K562 (cell line): ENCODE data around the gene LITAF. TPM values are rescaled to one million over a fixed set of nuclear protein-coding genes. Genes with fewer than 3 reads are reported as not detected.

Source experiments
- ATAC-seq: fragments of 200-7000 bp; cut with Tn5 transposase; 3 replicates; pipeline ENCODE4 v1.9.1; 2020; ENCODE audit warnings: moderate library complexity
- BruUV-seq: library from RNA; stranded (reverse); fragments of 400-500 nt; replicated peaks from 2 replicates; lab custom pipeline; 2021; lab: Mats Ljungman, UMichigan
- CTCF ChIA-PET: fragments of 300-600 bp; formaldehyde crosslinking; extraction: SDS; loops from one replicate; lab custom pipeline; 2021; ENCODE audit warnings: low intra/inter-chr PET ratio; lab: Yijun Ruan, JAX
- POLR2A ChIA-PET: fragments of 300-600, 350-650 bp; sonication (Branson Sonifier 250); formaldehyde crosslinking; extraction: SDS; loops from one replicate; lab custom pipeline; 2021; ENCODE audit warnings: antibody characterized with exemption, inconsistent platforms; lab: Yijun Ruan, JAX
- DNase-seq, 4 experiments: peaks; one replicate each; pipeline versions ENCODE4 v3.0.0 to v3.0.0-alpha.2; 2011 to 2018; ENCODE audit warnings: low spot score in 3 of 4, mixed read lengths in 3 of 4; ENCODE audit errors: extremely low read depth in 1 of 4
- FAIRE-seq: peaks from 2 replicates; lab custom pipeline; 2011; peaks lifted over from hg19 to GRCh38; lab: Jason Lieb, UNC
- H2AFZ ChIP-seq: 2 replicates; pipeline ENCODE4 v1.6.0; 2011; ENCODE audit warnings: low read depth, low read length, control low read depth, inconsistent platforms
- H3K27ac ChIP-seq: fragments of 200-600 bp; 3 replicates; pipeline ENCODE4 v1.8.0; 2011; ENCODE audit warnings: low read depth, mild to moderate bottlenecking, control low read depth, inconsistent platforms, low read length, moderate library complexity, mixed read lengths; ENCODE audit errors: extremely low read depth
- H3K27me3 ChIP-seq, 2 experiments: fragments of 300-600 bp in 1 of 2; 2 replicates in 1 of 2; 3 replicates in 1 of 2; pipeline versions ENCODE4 v1.6.0 to v1.8.0; 2011; ENCODE audit warnings: inconsistent platforms in 2 of 2, low read length in 2 of 2, mild to moderate bottlenecking in 1 of 2, mixed read lengths in 1 of 2, moderate library complexity in 1 of 2; ENCODE audit not compliant: control insufficient read depth in 2 of 2, insufficient read depth in 2 of 2
- H3K36me3 ChIP-seq: fragments of 300-600 bp; 3 replicates; pipeline ENCODE4 v1.8.0; 2011; ENCODE audit warnings: mild to moderate bottlenecking, low read length, inconsistent platforms; ENCODE audit not compliant: control insufficient read depth, insufficient read depth
- H3K4me1 ChIP-seq, 2 experiments: fragments of 200-600 bp in 1 of 2; replicated peaks in 1 of 2; 2 replicates in 1 of 2; 3 replicates in 1 of 2; pipeline versions ENCODE4 v1.5.1 to v1.8.0; 2011; ENCODE audit warnings: inconsistent platforms in 2 of 2, low read length in 2 of 2, mild to moderate bottlenecking in 1 of 2, mixed read lengths in 1 of 2, moderate library complexity in 1 of 2; ENCODE audit not compliant: control insufficient read depth in 2 of 2, insufficient read depth in 2 of 2
- H3K4me2 ChIP-seq: 2 replicates; pipeline ENCODE4 v1.6.1; 2011; ENCODE audit warnings: low read length, control low read depth, inconsistent platforms, mixed read lengths; ENCODE audit not compliant: insufficient read depth
- H3K4me3 ChIP-seq: fragments of 200-600 bp; sonication (generic), shearing (Covaris generic); 2 replicates; pipeline ENCODE4 v1.5.1; 2016; ENCODE audit warnings: control low read depth, inconsistent platforms
- H3K79me2 ChIP-seq: fragments of 200-600 bp; 3 replicates; pipeline ENCODE4 v1.8.0; 2011; ENCODE audit warnings: low read length, inconsistent platforms; ENCODE audit not compliant: control insufficient read depth, insufficient read depth
- H3K9ac ChIP-seq, 2 experiments: 2 replicates each; pipeline versions ENCODE4 v1.6.0 to v1.6.1; 2011; ENCODE audit warnings: low read depth in 2 of 2, low read length in 2 of 2, control low read depth in 1 of 2, inconsistent platforms in 1 of 2, mild to moderate bottlenecking in 1 of 2, mixed read lengths in 1 of 2; ENCODE audit not compliant: insufficient read depth in 1 of 2
- H3K9me1 ChIP-seq: one replicate; pipeline ENCODE4 v1.6.0; 2011; ENCODE audit warnings: inconsistent platforms, mild to moderate bottlenecking, low read length, moderate library complexity; ENCODE audit not compliant: control insufficient read depth, insufficient read depth
- H3K9me3 ChIP-seq: replicated peaks from 2 replicates; pipeline ENCODE4 v1.5.1; 2011; ENCODE audit warnings: low read depth, low read length, inconsistent platforms; ENCODE audit not compliant: control insufficient read depth, insufficient read depth
- H4K20me1 ChIP-seq: replicated peaks from 2 replicates; pipeline ENCODE4 v1.6.1; 2011; ENCODE audit warnings: low read length, inconsistent platforms, mixed read lengths; ENCODE audit not compliant: control insufficient read depth, insufficient read depth
- ARID1B ChIP-seq: fragments of 450-650 bp; IDR thresholded peaks from 2 replicates; pipeline ENCODE4 v1.6.1; 2016; ENCODE audit warnings: antibody characterized with exemption, mild to moderate bottlenecking, inconsistent platforms
- CBX1 ChIP-seq: sonication (generic); IDR thresholded peaks from 2 replicates; pipeline ENCODE4 v1.6.1; 2016; ENCODE audit warnings: antibody characterized with exemption, low read depth, mild to moderate bottlenecking
- CBX8 ChIP-seq: fragments of 200-600 bp; sonication (generic); IDR thresholded peaks from 2 replicates; pipeline ENCODE4 v1.6.1; 2012; ENCODE audit warnings: borderline replicate concordance, mixed run types, low read depth, mild to moderate bottlenecking, moderate library complexity, mixed read lengths, low read length, control low read depth, inconsistent platforms; ENCODE audit not compliant: poor library complexity, severe bottlenecking; ENCODE audit errors: extremely low read depth
- E2F3 ChIP-seq: fragments of 250-450 bp; sonication (Bioruptor Pico); IDR thresholded peaks from 2 replicates; pipeline ENCODE4 v1.4.0; 2020; ENCODE audit warnings: mild to moderate bottlenecking
- GABPA ChIP-seq: fragments of 200-800 bp; sonication (Bioruptor generic); conservative IDR thresholded peaks from 2 replicates; pipeline ENCODE4 v1.6.1; 2016; ENCODE audit warnings: low read depth, missing genetic modification characterization, missing compliant biosample characterization
- HDAC3 ChIP-seq: fragments of 450-650 bp; IDR thresholded peaks from 2 replicates; pipeline ENCODE4 v1.6.1; 2018; ENCODE audit warnings: borderline replicate concordance, mild to moderate bottlenecking, moderate library complexity; ENCODE audit not compliant: partially characterized antibody
- MAZ ChIP-seq, 2 experiments: fragments of 450-650 bp in 1 of 2; sonication (generic) in 1 of 2; formaldehyde crosslinking; IDR thresholded peaks in 1 of 2; conservative IDR thresholded peaks in 1 of 2; 2 replicates each; pipeline versions ENCODE4 v1.4.0 to v1.5.0; 2020; ENCODE audit warnings: mild to moderate bottlenecking in 1 of 2, missing genetic modification reagents in 1 of 2
- MYBL2 ChIP-seq, 2 experiments: fragments of 450-650 bp in 1 of 2; sonication (generic) in 1 of 2; formaldehyde crosslinking in 1 of 2; IDR thresholded peaks; 2 replicates each; pipeline versions ENCODE4 v1.6.1 to v1.8.1; 2017 to 2022; ENCODE audit warnings: borderline replicate concordance in 1 of 2, inconsistent platforms in 1 of 2, low read depth in 1 of 2, mild to moderate bottlenecking in 1 of 2, missing genetic modification reagents in 1 of 2, moderate library complexity in 1 of 2
- NCOA2 ChIP-seq, 2 experiments: fragments of 450-650 bp; IDR thresholded peaks; 2 replicates each; pipeline ENCODE4 v1.6.1; 2018; ENCODE audit warnings: mild to moderate bottlenecking in 2 of 2, moderate library complexity in 1 of 2; ENCODE audit not compliant: partially characterized antibody in 2 of 2
- RHOXF2B ChIP-seq: fragments of 250-450 bp; sonication (Bioruptor Pico); conservative IDR thresholded peaks from 2 replicates; pipeline ENCODE4 v1.5.1; 2021
- TAF7 ChIP-seq: fragments of 450-650 bp; IDR thresholded peaks from 2 replicates; pipeline ENCODE4 v1.6.1; 2016; ENCODE audit warnings: missing genetic modification characterization, missing compliant biosample characterization
- ZBED1 ChIP-seq: IDR thresholded peaks from 2 replicates; pipeline ENCODE4 v1.6.1; 2014
- ZNF121 ChIP-seq: sonication (generic); formaldehyde crosslinking; conservative IDR thresholded peaks from 2 replicates; pipeline ENCODE4 v1.8.0; 2022; ENCODE audit warnings: missing genetic modification reagents
- ZNF384 ChIP-seq: IDR thresholded peaks from 2 replicates; pipeline ENCODE4 v1.6.1; 2012; ENCODE audit warnings: low read depth, low read length, improper control_type of control experiment
- WGBS: fragments of 100-300 bp; shearing (Covaris generic); methylation state at CpG from one replicate; pipeline ENCODE4 v1.1.6; 2016; ENCODE audit warnings: low coverage, mixed read lengths; ENCODE audit not compliant: insufficient coverage; ENCODE audit errors: missing lambda C conversion rate; 5-methylcytosine and 5-hydroxymethylcytosine counted together
- in situ Hi-C: fragments of 300-500 bp; cut with MboI; formaldehyde crosslinking; loops from 4 replicates; pipeline ENCODE4 v1.15.0; 2018; ENCODE audit warnings: inconsistent platforms, mixed read lengths
- intact Hi-C: fragments of 100-400 bp; cut with micrococcal nuclease; formaldehyde crosslinking; loops from 2 replicates; pipeline ENCODE4 v1.14.2; 2022
- polyA plus RNA-seq, 8 experiments: library from polyadenylated mRNA; depleted of rRNA in 4 of 8; stranded (reverse) in 5 of 8; unstranded in 3 of 8; fragments of >200 nt; fragmentation: Nextera tagmentation in 2 of 8; fragmentation: Illumina TruSeq in 1 of 8; extraction: Ambion mirVana in 2 of 8; extraction: Trizol in 1 of 8; gene quantifications; 2 replicates each; pipeline versions ENCODE4 v1.2.1 to v1.2.3, GENCODE V29; 2011 to 2014; ENCODE audit warnings: inconsistent platforms in 1 of 8, missing spikeins in 1 of 8
- total RNA-seq, 7 experiments: library from RNA; depleted of rRNA in 6 of 7; stranded (reverse); fragments of >200 nt in 6 of 7; fragmentation: Illumina TruSeq in 2 of 7; extraction: Trizol in 2 of 7; gene quantifications; 2 replicates each; pipeline versions ENCODE4 v1.2.1 to v1.2.3, GENCODE V29; 2011 to 2021; ENCODE audit warnings: low replicate concordance in 1 of 7
- TF ChIP-seq, protein P1 (sequence below): fragments of 250-450 bp; sonication (Bioruptor Pico); IDR thresholded peaks from 2 replicates; pipeline ENCODE4 v1.8.0; 2022; ENCODE audit warnings: moderate library complexity, mild to moderate bottlenecking, inconsistent platforms
- TF ChIP-seq, protein P2 (sequence below): sonication (generic); formaldehyde crosslinking; IDR thresholded peaks from 2 replicates; pipeline ENCODE4 v1.8.1; 2023; ENCODE audit warnings: mild to moderate bottlenecking, missing genetic modification reagents

The LITAF gene
- total and polyA plus RNA-seq, 9 of the 15 experiments (the other 6 are each of a cell fraction or from before 2014, with no cell fraction given): 4.1 to 17.8 (median 11.9) TPM

DNA sequence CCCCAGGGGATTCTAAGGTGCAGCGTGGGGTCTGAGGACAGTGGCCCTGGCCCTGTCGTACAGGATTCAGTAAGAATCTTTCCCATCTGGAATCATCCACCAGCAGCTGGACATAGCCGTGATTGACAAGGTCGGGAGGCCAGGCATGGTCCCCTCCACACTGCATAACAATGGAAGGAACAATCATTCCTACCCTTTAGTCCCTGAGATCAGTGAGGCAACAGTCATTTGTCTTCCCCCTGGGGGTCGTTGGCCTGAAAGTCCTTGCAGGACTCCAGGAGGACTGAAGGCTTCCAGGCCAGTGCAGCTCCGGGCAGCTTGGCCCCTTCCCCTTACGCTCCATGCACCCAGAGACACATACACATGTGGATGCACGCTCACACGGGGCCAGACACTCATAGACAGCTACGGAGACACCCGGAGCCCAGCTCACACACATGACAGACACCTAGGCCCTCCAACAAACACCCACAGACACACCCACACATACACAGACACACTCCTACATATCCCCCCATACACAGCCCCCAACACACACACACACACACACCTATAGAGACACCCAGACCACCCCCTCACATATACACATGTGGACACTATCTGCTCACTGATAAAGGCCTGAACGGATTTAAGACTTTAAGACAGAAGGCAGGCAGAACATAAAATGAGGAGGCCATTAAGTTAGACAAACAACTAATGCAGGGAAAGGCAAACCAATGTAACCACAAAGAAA lies 42.9 kb downstream of the LITAF start:
- Histone ChIP-seq H3K79me2 (no peaks in the 10 kb centered on the region), H3K9me1 (no peaks in the 10 kb centered on the region), H3K4me3 (no peak overlapping the region), H3K9ac (no peak overlapping the region), H3K27ac (no peak overlapping the region), H2AFZ (no peak overlapping the region)
- no TSS peak for BruUV-seq
- in situ Hi-C loops: loop anchor here (25.0 kb wide), 1 partner anchor 582 kb away; no protein-coding TSS in a partner anchor
- DNase-seq: no peak
- no peak for ATAC-seq
- CTCF ChIA-PET: no interaction called here
- FAIRE-seq: no peak
- TF ChIP-seq ZBED1 (no peak), CBX1 (no peak), ARID1B (no peak), RHOXF2B (CRISPR knock-in tag) (no peak), ZNF384 (no peak), GABPA (no peak), CBX8 (no peak), MYBL2 (IDR thresholded peaks at IDR 0.05; ENCODE audit: low read depth) (no peak), MYBL2 (CRISPR knock-in tag; IDR thresholded peaks at IDR 0.05; ENCODE audit: borderline replicate concordance) (no peak), E2F3 (no peak), ZNF121 (CRISPR knock-in tag) (no peak), MAZ (CRISPR knock-in tag; conservative IDR thresholded peaks at IDR 0.05 in 1 of 2, IDR thresholded peaks at IDR 0.05 in 1 of 2) (no peak), TAF7 (no peak), NCOA2 (IDR thresholded peaks at IDR 0.05; ENCODE audit: partially characterized antibody in 2 of 2) (no peak), HDAC3 (no peak)
- TF ChIP-seq, protein P1, sequence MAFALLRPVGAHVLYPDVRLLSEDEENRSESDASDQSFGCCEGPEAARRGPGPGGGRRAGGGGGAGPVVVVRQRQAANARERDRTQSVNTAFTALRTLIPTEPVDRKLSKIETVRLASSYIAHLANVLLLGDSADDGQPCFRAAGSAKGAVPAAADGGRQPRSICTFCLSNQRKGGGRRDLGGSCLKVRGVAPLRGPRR (CRISPR knock-in tag): no peak
- TF ChIP-seq, protein P2, sequence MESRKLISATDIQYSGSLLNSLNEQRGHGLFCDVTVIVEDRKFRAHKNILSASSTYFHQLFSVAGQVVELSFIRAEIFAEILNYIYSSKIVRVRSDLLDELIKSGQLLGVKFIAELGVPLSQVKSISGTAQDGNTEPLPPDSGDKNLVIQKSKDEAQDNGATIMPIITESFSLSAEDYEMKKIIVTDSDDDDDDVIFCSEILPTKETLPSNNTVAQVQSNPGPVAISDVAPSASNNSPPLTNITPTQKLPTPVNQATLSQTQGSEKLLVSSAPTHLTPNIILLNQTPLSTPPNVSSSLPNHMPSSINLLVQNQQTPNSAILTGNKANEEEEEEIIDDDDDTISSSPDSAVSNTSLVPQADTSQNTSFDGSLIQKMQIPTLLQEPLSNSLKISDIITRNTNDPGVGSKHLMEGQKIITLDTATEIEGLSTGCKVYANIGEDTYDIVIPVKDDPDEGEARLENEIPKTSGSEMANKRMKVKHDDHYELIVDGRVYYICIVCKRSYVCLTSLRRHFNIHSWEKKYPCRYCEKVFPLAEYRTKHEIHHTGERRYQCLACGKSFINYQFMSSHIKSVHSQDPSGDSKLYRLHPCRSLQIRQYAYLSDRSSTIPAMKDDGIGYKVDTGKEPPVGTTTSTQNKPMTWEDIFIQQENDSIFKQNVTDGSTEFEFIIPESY (CRISPR knock-in tag): no peak
- TF ChIP-seq, all 486 proteins: peak for 0
- H3K36me3 ChIP-seq: no peaks in the 10 kb centered on the region
- POLR2A ChIA-PET: interaction anchor here (0.7 kb wide), 1 partner anchor 19 kb away, joined by 4 read pairs; no protein-coding TSS in a partner anchor
- H4K20me1 ChIP-seq: peaks cover 6% of the 10 kb centered on the region
- no peaks in the 10 kb centered on the region for H3K4me1 ChIP-seq
- no peak overlapping the region for H3K4me2 ChIP-seq
- peaks cover 30 to 44% of the 10 kb centered on the region in 2 experiments for H3K27me3 ChIP-seq
- no peaks in the 10 kb centered on the region for H3K9me3 ChIP-seq
- WGBS: 5% methylated on average over 12 of the region's 12 CpGs
- intact Hi-C loops: no loop called here
